SH-SY5Y (cell line): ENCODE data around the gene ALKBH2.

Source experiments
- GATA2 ChIP-seq: IDR thresholded peaks from 2 replicates; pipeline ENCODE4 v1.6.1; 2011; ENCODE audit warnings: mild to moderate bottlenecking, low read depth, low read length
- GATA3 ChIP-seq: IDR thresholded peaks from 2 replicates; pipeline ENCODE4 v1.6.1; 2011; ENCODE audit warnings: low read depth, mild to moderate bottlenecking, low read length, moderate library complexity

- TF ChIP-seq GATA2 (no peak), GATA3 (no peak)
Measured at GRCh38 chr12:109058773-109059172, 34.5 kb downstream of the ALKBH2 start.
